Thyroid gland (tissue), 4 donors: ENCODE results near the gene SRRT. TPM values are rescaled to one million over a fixed set of nuclear protein-coding genes. Genes with fewer than 3 reads are reported as not detected.

Experiments used
- DNase-seq, 2 donors: peaks; one replicate each; pipeline ENCODE4 v3.0.0-alpha.2; 2019
- H3K27ac ChIP-seq, 3 donors: fragments of 200-600 bp; sonication (generic); 1 replicate in 2 of 3; 2 replicates in 1 of 3; pipeline ENCODE4 v1.5.1; 2016 to 2019; ENCODE audit warnings: mild to moderate bottlenecking in 1 of 3, moderate library complexity in 1 of 3
- H3K27me3 ChIP-seq: fragments of 200-600 bp; sonication (generic); one replicate; pipeline ENCODE4 v1.5.1; 2019
- H3K36me3 ChIP-seq, 2 donors: fragments of 200-600 bp; sonication (generic); one replicate each; pipeline ENCODE4 v1.5.1; 2016 to 2019
- H3K4me1 ChIP-seq, 2 donors: fragments of 200-600 bp; sonication (generic); one replicate each; pipeline ENCODE4 v1.5.1; 2017 to 2019
- H3K4me3 ChIP-seq, 3 donors: fragments of 200-600 bp; sonication (generic); replicated peaks in 1 of 3; 1 replicate in 2 of 3; 2 replicates in 1 of 3; pipeline ENCODE4 v1.5.1; 2016; ENCODE audit warnings: mild to moderate bottlenecking in 1 of 3
- H3K9me3 ChIP-seq: fragments of 200-600 bp; sonication (generic); one replicate; pipeline ENCODE4 v1.5.1; 2017
- POLR2A ChIP-seq, 2 donors: fragments of 450-650 bp; IDR thresholded peaks; one replicate each; pipeline ENCODE4 v1.6.1; 2017; ENCODE audit warnings: antibody characterized with exemption in 2 of 2, mild to moderate bottlenecking in 2 of 2, moderate library complexity in 1 of 2
- WGBS, 2 donors: methylation state at CpG; one replicate each; pipeline ENCODE4 v1.1.5; 2017; 5-methylcytosine and 5-hydroxymethylcytosine counted together
- intact Hi-C: fragments of 100-400 bp; cut with DNase I; formaldehyde crosslinking; loops from one replicate; pipeline ENCODE4 v1.15.1; 2023
- total RNA-seq, 4 donors: library from RNA; depleted of rRNA; stranded (reverse); fragments of >200 nt; gene quantifications; one replicate each; pipeline ENCODE4 v1.2.3, GENCODE V29; 2016
- TF ChIP-seq, protein P1 (sequence below), 6 experiments: fragments of 200-600 bp in 3 of 6; fragments of 450-650 bp in 3 of 6; sonication (generic) in 3 of 6; IDR thresholded peaks; one replicate each; pipeline ENCODE4 v1.5.1; 2016 to 2019; ENCODE audit warnings: antibody characterized with exemption in 6 of 6, mild to moderate bottlenecking in 2 of 6, inconsistent platforms in 1 of 6, moderate library complexity in 1 of 6

SRRT gene
- total RNA-seq, 4 donors from 2014 or later, result 62.5 to 109 (median 93.2) TPM

DNA sequence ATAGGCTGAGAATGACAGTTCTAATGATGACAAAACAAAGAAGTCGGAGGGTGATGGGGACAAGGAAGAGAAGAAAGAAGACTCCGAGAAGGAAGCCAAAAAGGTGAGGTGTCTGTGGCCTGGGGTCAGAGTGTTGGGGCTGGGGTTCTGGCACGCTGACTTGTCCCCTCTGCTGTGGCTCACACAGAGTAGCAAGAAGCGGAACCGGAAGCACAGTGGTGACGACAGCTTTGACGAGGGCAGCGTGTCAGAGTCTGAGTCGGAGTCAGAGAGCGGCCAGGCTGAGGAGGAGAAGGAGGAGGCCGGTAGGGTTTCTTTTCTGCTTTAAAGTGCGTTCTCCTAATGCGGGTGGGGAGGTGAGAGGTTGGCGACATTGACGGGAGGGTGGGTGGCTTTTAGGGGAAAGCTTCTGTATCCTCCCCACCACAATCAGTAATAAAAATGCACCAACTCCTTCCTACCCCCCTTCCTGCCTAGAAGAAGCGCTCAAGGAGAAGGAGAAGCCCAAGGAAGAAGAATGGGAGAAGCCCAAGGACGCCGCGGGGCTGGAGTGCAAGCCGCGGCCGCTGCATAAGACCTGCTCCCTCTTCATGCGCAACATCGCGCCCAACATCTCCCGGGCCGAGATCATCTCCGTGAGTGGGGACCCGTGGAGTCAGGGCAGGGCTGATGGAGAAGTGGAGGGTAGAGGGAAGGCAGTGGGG is 10.0 kb downstream of the SRRT start:
- no peak for DNase-seq
- Histone ChIP-seq H3K4me3 (no peak overlapping the region), H3K27me3 (no peaks in the 10 kb centered on the region), H3K4me1 (peaks cover 10 to 13% of the 10 kb centered on the region in 2 donors), H3K36me3 (peaks cover 72 to 77% of the 10 kb centered on the region in 2 donors), H3K27ac (no peak overlapping the region), H3K9me3 (no peaks in the 10 kb centered on the region)
- WGBS, 2 donors, result 93 to 95% methylated on average over 29 of the region's 29 CpGs
- intact Hi-C loops, result no loop called here
- TF ChIP-seq, protein P1, sequence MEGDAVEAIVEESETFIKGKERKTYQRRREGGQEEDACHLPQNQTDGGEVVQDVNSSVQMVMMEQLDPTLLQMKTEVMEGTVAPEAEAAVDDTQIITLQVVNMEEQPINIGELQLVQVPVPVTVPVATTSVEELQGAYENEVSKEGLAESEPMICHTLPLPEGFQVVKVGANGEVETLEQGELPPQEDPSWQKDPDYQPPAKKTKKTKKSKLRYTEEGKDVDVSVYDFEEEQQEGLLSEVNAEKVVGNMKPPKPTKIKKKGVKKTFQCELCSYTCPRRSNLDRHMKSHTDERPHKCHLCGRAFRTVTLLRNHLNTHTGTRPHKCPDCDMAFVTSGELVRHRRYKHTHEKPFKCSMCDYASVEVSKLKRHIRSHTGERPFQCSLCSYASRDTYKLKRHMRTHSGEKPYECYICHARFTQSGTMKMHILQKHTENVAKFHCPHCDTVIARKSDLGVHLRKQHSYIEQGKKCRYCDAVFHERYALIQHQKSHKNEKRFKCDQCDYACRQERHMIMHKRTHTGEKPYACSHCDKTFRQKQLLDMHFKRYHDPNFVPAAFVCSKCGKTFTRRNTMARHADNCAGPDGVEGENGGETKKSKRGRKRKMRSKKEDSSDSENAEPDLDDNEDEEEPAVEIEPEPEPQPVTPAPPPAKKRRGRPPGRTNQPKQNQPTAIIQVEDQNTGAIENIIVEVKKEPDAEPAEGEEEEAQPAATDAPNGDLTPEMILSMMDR (IDR thresholded peaks at IDR 0.05), result no peak
- TF ChIP-seq POLR2A (IDR thresholded peaks at IDR 0.05), result no peak

DNA sequence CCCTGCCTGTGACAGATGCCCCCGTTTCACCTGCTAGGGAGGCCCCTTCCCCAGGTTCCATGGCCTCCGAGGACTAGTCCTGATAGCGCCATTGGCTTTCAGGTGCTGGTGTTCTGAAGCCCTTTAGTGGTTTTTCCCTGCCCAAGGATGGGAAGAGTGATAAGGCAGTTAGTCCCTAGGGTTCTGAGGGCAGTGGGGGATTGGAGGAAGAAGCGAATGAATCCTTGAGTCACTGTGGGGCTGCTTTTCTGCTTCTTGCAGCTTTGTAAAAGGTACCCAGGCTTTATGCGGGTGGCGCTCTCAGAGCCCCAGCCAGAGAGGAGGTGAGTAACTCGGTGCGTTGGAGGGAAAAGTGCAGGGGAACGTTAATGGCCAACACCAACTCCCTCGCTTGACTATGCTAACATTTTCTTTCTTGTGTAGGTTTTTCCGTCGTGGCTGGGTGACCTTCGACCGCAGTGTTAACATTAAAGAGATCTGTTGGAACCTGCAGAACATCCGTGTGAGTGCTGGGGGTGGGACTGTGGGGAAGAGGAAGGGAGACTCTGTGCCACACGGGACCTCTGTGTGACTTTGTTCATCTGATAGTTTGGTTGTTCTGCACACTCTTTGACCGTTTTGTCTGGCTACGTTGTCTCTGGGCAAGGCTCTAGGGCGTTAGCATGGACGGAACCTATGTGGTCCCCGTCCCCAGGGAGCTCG is 10.7 kb downstream of the SRRT start:
- Histone ChIP-seq H3K4me3 (no peak overlapping the region), H3K36me3 (peaks cover 72 to 76% of the 10 kb centered on the region in 2 donors), H3K9me3 (no peaks in the 10 kb centered on the region), H3K4me1 (peaks cover 11 to 15% of the 10 kb centered on the region in 2 donors), H3K27ac (no peak overlapping the region), H3K27me3 (no peaks in the 10 kb centered on the region)
- TF ChIP-seq POLR2A (IDR thresholded peaks at IDR 0.05), result no peak
- TF ChIP-seq, protein P1 (IDR thresholded peaks at IDR 0.05), result no peak
- no peak for DNase-seq
- intact Hi-C loops, result no loop called here
- 83 to 89% methylated on average over 21 to 22 of the region's 22 CpGs for WGBS, 2 donors

DNA sequence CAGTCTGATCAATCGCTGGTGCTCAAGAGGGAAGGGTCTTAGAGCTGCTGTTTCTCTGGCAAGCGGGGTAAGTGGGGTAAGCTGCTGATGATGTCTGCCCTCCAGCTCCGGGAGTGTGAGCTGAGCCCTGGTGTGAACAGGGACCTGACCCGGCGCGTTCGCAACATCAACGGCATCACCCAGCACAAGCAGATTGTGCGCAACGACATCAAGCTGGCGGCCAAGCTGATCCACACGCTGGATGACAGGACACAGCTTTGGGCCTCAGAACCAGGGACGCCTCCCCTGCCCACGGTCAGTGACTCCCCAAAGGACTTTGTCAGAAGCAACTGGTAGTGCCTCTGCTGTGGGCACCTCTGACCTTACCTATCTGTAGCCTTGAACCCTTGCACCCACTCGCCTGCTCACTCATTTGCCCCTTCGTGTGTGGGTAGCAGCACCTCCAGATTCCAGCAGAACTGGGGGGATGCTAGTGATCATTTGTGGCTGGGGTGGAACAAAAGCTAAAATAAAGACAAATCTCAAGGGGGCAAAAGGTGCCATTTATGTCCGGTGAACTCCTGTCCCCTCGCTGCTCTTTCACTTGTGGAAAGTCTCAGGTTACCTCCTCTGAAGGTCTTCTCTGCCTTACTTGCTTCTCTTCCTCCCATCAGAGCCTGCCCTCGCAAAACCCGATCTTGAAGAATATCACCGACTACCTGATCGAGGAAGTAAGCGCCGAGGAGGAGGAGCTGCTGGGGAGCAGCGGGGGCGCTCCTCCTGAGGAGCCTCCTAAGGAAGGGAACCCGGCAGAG is 11.4 kb downstream of the SRRT start:
- no peaks in the 10 kb centered on the region for H3K9me3 ChIP-seq
- no peak for DNase-seq
- peaks cover 70% of the 10 kb centered on the region in 2 donors for H3K36me3 ChIP-seq
- peaks cover 17 to 21% of the 10 kb centered on the region in 2 donors for H3K4me1 ChIP-seq
- no peak overlapping the region for H3K4me3 ChIP-seq
- 87 to 91% methylated on average over 20 to 22 of the region's 27 CpGs for WGBS, 2 donors
- no peak overlapping the region for H3K27ac ChIP-seq
- TF ChIP-seq POLR2A (IDR thresholded peaks at IDR 0.05), result no peak
- TF ChIP-seq, protein P1 (IDR thresholded peaks at IDR 0.05), result no peak
- no peaks in the 10 kb centered on the region for H3K27me3 ChIP-seq
- intact Hi-C loops, result no loop called here

DNA sequence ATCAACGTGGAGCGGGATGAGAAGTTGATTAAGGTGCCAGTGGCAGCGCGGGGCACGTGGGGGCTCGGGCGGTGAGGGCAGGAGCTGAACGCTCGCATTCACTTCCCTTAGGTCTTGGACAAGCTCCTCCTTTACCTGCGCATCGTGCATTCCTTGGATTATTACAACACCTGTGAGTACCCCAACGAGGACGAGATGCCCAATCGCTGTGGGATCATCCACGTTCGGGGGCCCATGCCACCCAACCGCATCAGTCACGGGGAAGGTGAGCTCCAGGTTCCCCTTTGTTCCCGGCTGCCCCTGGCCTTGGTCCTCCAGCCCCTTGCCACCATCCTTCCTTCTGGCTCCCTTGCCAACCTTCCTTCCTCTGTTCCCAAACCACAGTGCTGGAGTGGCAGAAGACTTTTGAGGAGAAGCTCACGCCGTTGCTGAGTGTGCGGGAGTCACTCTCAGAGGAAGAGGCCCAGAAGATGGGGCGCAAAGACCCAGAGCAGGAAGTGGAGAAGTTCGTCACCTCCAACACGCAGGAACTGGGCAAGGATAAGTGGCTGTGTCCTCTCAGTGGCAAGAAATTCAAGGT is 12.1 kb downstream of the SRRT start:
- H3K4me1 ChIP-seq, result peaks cover 17 to 21% of the 10 kb centered on the region in 2 donors
- 88 to 89% methylated on average over 25 of the region's 25 CpGs for WGBS, 2 donors
- H3K27ac ChIP-seq, result no peak overlapping the region
- TF ChIP-seq POLR2A (IDR thresholded peaks at IDR 0.05), result no peak
- TF ChIP-seq, protein P1 (IDR thresholded peaks at IDR 0.05), result no peak
- DNase-seq, result no peak
- no peak overlapping the region for H3K4me3 ChIP-seq
- no peaks in the 10 kb centered on the region for H3K27me3 ChIP-seq
- H3K9me3 ChIP-seq, result no peaks in the 10 kb centered on the region
- intact Hi-C loops, result no loop called here
- peaks cover 63% of the 10 kb centered on the region in 2 donors for H3K36me3 ChIP-seq
